CD14-positive monocyte (primary cell): Measurements from ENCODE around the gene PTPRR. TPM values are rescaled to one million over a fixed set of nuclear protein-coding genes. Genes with fewer than 3 reads are reported as not detected.

Experiments used
- DNase-seq, 3 donors: peaks; one replicate each; pipeline ENCODE4 v3.0.0-alpha.2; 2011 to 2022
- H2AFZ ChIP-seq: 2 replicates; pipeline ENCODE4 v1.6.0; 2012; ENCODE audit warnings: mild to moderate bottlenecking, low read depth, low read length, inconsistent platforms; ENCODE audit not compliant: insufficient read depth, poor library complexity, severe bottlenecking
- H3K27ac ChIP-seq, 2 donors: 1 replicate in 1 of 2; 2 replicates in 1 of 2; pipeline ENCODE4 v1.5.1; 2012 to 2013; ENCODE audit warnings: low read length in 2 of 2, control low read depth in 1 of 2, inconsistent platforms in 1 of 2, low read depth in 1 of 2, mild to moderate bottlenecking in 1 of 2
- H3K27me3 ChIP-seq, 2 donors: one replicate each; pipeline versions ENCODE4 v1.6.0 to v1.6.1; 2011 to 2013; ENCODE audit warnings: low read length in 2 of 2; ENCODE audit not compliant: control insufficient read depth in 2 of 2, insufficient read depth in 2 of 2
- H3K36me3 ChIP-seq, 2 donors: replicated peaks in 1 of 2; 1 replicate in 1 of 2; 2 replicates in 1 of 2; pipeline versions ENCODE4 v1.5.1 to v1.6.1; 2012 to 2013; ENCODE audit warnings: low read length in 2 of 2, control low read depth in 1 of 2, inconsistent platforms in 1 of 2, mild to moderate bottlenecking in 1 of 2; ENCODE audit not compliant: insufficient read depth in 2 of 2, control insufficient read depth in 1 of 2
- H3K4me1 ChIP-seq, 2 donors: 1 replicate in 1 of 2; 2 replicates in 1 of 2; pipeline versions ENCODE4 v1.5.1 to v1.6.1; 2012 to 2013; ENCODE audit warnings: low read length in 2 of 2, control low read depth in 1 of 2, inconsistent platforms in 1 of 2, mild to moderate bottlenecking in 1 of 2, moderate library complexity in 1 of 2; ENCODE audit not compliant: insufficient read depth in 2 of 2, control insufficient read depth in 1 of 2
- H3K4me2 ChIP-seq: replicated peaks from 2 replicates; pipeline ENCODE3; 2012; ENCODE audit warnings: low read length, moderate library complexity, mild to moderate bottlenecking; ENCODE audit not compliant: poor library complexity, severe bottlenecking; ENCODE audit errors: extremely low read depth
- H3K4me3 ChIP-seq, 3 experiments: fragments of 200-600 bp in 1 of 3; sonication (generic) in 1 of 3; replicated peaks in 1 of 3; 1 replicate in 2 of 3; 2 replicates in 1 of 3; pipeline ENCODE4 v1.5.1; 2011 to 2013; ENCODE audit warnings: low read length in 3 of 3, mild to moderate bottlenecking in 3 of 3, control low read depth in 2 of 3, low read depth in 2 of 3, inconsistent platforms in 1 of 3, moderate library complexity in 1 of 3
- H3K79me2 ChIP-seq: 2 replicates; pipeline ENCODE4 v1.6.0; 2012; ENCODE audit warnings: mild to moderate bottlenecking, control low read depth, inconsistent platforms, low read length, moderate library complexity; ENCODE audit not compliant: insufficient read depth
- H3K9ac ChIP-seq: 2 replicates; pipeline ENCODE4 v1.6.0; 2017; ENCODE audit warnings: low read length, mild to moderate bottlenecking; ENCODE audit not compliant: insufficient read depth, poor library complexity, severe bottlenecking
- H3K9me3 ChIP-seq, 2 donors: replicated peaks in 1 of 2; 1 replicate in 1 of 2; 2 replicates in 1 of 2; pipeline versions ENCODE4 v1.5.1 to v1.6.1; 2012 to 2013; ENCODE audit warnings: low read length in 2 of 2, control low read depth in 1 of 2; ENCODE audit not compliant: control insufficient read depth in 1 of 2, insufficient read depth in 1 of 2
- H4K20me1 ChIP-seq: 2 replicates; pipeline ENCODE4 v1.6.0; 2012; ENCODE audit warnings: mild to moderate bottlenecking, low read length, control low read depth, moderate library complexity; ENCODE audit not compliant: insufficient read depth
- H3K27ac Mint-ChIP-seq, 7 donors: one replicate each; pipeline ENCODE4 v1.8.0; 2020; ENCODE audit warnings: mild to moderate bottlenecking in 7 of 7, mixed read lengths in 7 of 7, moderate library complexity in 6 of 7, inconsistent platforms in 2 of 7
- H3K27me3 Mint-ChIP-seq, 3 donors: one replicate each; pipeline ENCODE4 v1.8.0; 2021 to 2022; ENCODE audit warnings: low read depth in 3 of 3, mild to moderate bottlenecking in 3 of 3, mixed read lengths in 3 of 3, moderate library complexity in 3 of 3, inconsistent platforms in 1 of 3
- H3K36me3 Mint-ChIP-seq, 2 donors: one replicate each; pipeline ENCODE4 v1.8.0; 2020; ENCODE audit warnings: mixed read lengths in 2 of 2, inconsistent platforms in 1 of 2, mild to moderate bottlenecking in 1 of 2
- H3K4me1 Mint-ChIP-seq: one replicate; pipeline ENCODE4 v1.8.0; 2020; ENCODE audit warnings: mild to moderate bottlenecking, mixed read lengths
- H3K4me3 Mint-ChIP-seq, 2 donors: one replicate each; pipeline ENCODE4 v1.8.0; 2020; ENCODE audit warnings: mild to moderate bottlenecking in 2 of 2, mixed read lengths in 2 of 2, moderate library complexity in 1 of 2
- H3K9me3 Mint-ChIP-seq, 7 donors: one replicate each; pipeline ENCODE4 v1.8.0; 2020 to 2022; ENCODE audit warnings: mixed read lengths in 7 of 7, mild to moderate bottlenecking in 6 of 7, moderate library complexity in 6 of 7, inconsistent platforms in 2 of 7
- CTCF ChIP-seq: fragments of 200-600 bp; IDR thresholded peaks from one replicate; pipeline ENCODE4 v1.8.0; 2022; ENCODE audit warnings: antibody characterized with exemption, mild to moderate bottlenecking
- WGBS: methylation state at CpG from one replicate; pipeline ENCODE4 v1.1.5; 2013; ENCODE audit warnings: missing lambda C conversion rate; ENCODE audit not compliant: insufficient coverage; 5-methylcytosine and 5-hydroxymethylcytosine counted together
- intact Hi-C, 2 donors: fragments of 100-400 bp; cut with micrococcal nuclease; formaldehyde crosslinking; loops; one replicate each; pipeline versions ENCODE4 v1.15.0 to v1.15.1; 2023
- polyA plus RNA-seq, 3 donors: library from polyadenylated mRNA; depleted of rRNA in 1 of 3; unstranded in 2 of 3; stranded (reverse) in 1 of 3; fragments of 300-500 nt in 2 of 3; fragments of >200 nt in 1 of 3; fragmentation: Illumina TruSeq in 2 of 3; gene quantifications; 1 replicate in 2 of 3; 2 replicates in 1 of 3; pipeline ENCODE4 v1.2.3, GENCODE V29; 2012 to 2021

The PTPRR gene
- polyA plus RNA-seq, 3 donors, result not detected

GRCh38 chr12:70709022-70709421, 211.5 kb downstream of the PTPRR start:
- DNase-seq, result no peak
- no CpG with 5 or more reads among the region's 2 CpGs for WGBS
- Histone ChIP-seq H3K4me1 (no peaks in the 10 kb centered on the region), H3K4me2 (no peak overlapping the region), H3K27ac (no peak overlapping the region), H2AFZ (no peak overlapping the region), H3K36me3 (no peaks in the 10 kb centered on the region), H3K79me2 (no peaks in the 10 kb centered on the region), H3K4me3 (no peak overlapping the region), H3K9me3 (no peaks in the 10 kb centered on the region), H3K27me3 (no peaks in the 10 kb centered on the region), H4K20me1 (no peaks in the 10 kb centered on the region), H3K9ac (no peak overlapping the region)
- no peak overlapping the region for H3K27ac Mint-ChIP-seq
- no peaks in the 10 kb centered on the region for H3K4me1 Mint-ChIP-seq
- no peaks in the 10 kb centered on the region for H3K9me3 Mint-ChIP-seq
- no peaks in the 10 kb centered on the region for H3K36me3 Mint-ChIP-seq
- intact Hi-C loops, result no loop called here
- TF ChIP-seq CTCF, result no peak
- H3K4me3 Mint-ChIP-seq, result no peak overlapping the region
- H3K27me3 Mint-ChIP-seq, result peaks cover 0 to 3% (median 0%) of the 10 kb centered on the region in 3 donors

GRCh38 chr12:70706611-70707010, 213.9 kb downstream of the PTPRR start:
- H3K4me3 ChIP-seq, result no peak overlapping the region
- Mint-ChIP-seq H3K27ac (no peak overlapping the region), H3K36me3 (no peaks in the 10 kb centered on the region), H3K4me1 (no peaks in the 10 kb centered on the region), H3K27me3 (peaks cover 0 to 2% (median 1%) of the 10 kb centered on the region in 3 donors), H3K4me3 (no peak overlapping the region), H3K9me3 (no peaks in the 10 kb centered on the region)
- H3K27ac ChIP-seq, result no peak overlapping the region
- no peaks in the 10 kb centered on the region for H4K20me1 ChIP-seq
- H3K4me2 ChIP-seq, result no peak overlapping the region
- intact Hi-C loops, result no loop called here
- H3K9me3 ChIP-seq, result no peaks in the 10 kb centered on the region
- no peaks in the 10 kb centered on the region for H3K79me2 ChIP-seq
- TF ChIP-seq CTCF, result no peak
- WGBS, result no CpG with 5 or more reads among the region's 2 CpGs
- H3K36me3 ChIP-seq, result no peaks in the 10 kb centered on the region
- H2AFZ ChIP-seq, result no peak overlapping the region
- no peaks in the 10 kb centered on the region for H3K27me3 ChIP-seq
- H3K4me1 ChIP-seq, result no peaks in the 10 kb centered on the region
- no peak overlapping the region for H3K9ac ChIP-seq
- no peak for DNase-seq
